NCI-H1105 treated with DMSO at 0.1 percent for 48 hours (cell line): ENCODE data around the gene UBAP1L.
"Not testable (repeated sequence)": the region's sequence is repeated elsewhere in the genome, so short reads cannot be mapped to it uniquely, and the experiment has no call there.

Source experiments
- DNase-seq: peaks from one replicate; lab custom pipeline; 2025; lab: John Stamatoyannopoulos, UW

Gene UBAP1L

GRCh38 chr15:65083262-65083701, 31.7 kb downstream of the UBAP1L start:
- no peak for DNase-seq

- DNase-seq, result no peak
Measured at GRCh38 chr15:65082303-65082953, 32.6 kb downstream of the UBAP1L start.

GRCh38 chr15:65081758-65082157, 33.2 kb downstream of the UBAP1L start:
- DNase-seq, result no peak

GRCh38 chr15:65081270-65081669, 33.7 kb downstream of the UBAP1L start:
- no peak for DNase-seq

- no peak for DNase-seq
Measured at GRCh38 chr15:65079580-65079979, 35.4 kb downstream of the UBAP1L start.

- DNase-seq, result no peak
Measured at GRCh38 chr15:65077981-65078352, 37.0 kb downstream of the UBAP1L start.

- no peak for DNase-seq
Measured at GRCh38 chr15:65077291-65077980, 37.6 kb downstream of the UBAP1L start.

- DNase-seq, result no peak
Measured at GRCh38 chr15:65076486-65077290, 38.3 kb downstream of the UBAP1L start, which contains the start of gene KBTBD13. KBTBD13 (plus strand) TSS chr15:65076746; CDS start chr15:65076816, 70 bp downstream.

GRCh38 chr15:65075607-65076395, 39.2 kb downstream of the UBAP1L start:
- DNase-seq, result not testable (repeated sequence)

GRCh38 chr15:65074946-65075345, 40.1 kb downstream of the UBAP1L start:
- DNase-seq, result not testable (repeated sequence)

- DNase-seq, result no peak
Measured at GRCh38 chr15:65072617-65073016, 42.4 kb downstream of the UBAP1L start.

GRCh38 chr15:65072027-65072426, 43.0 kb downstream of the UBAP1L start:
- no peak for DNase-seq

GRCh38 chr15:65071381-65071811, 43.6 kb downstream of the UBAP1L start:
- no peak for DNase-seq

GRCh38 chr15:65069779-65070546, 45.0 kb downstream of the UBAP1L start:
- DNase-seq, result no peak

GRCh38 chr15:65069179-65069578, 45.8 kb downstream of the UBAP1L start:
- no peak for DNase-seq

- no peak for DNase-seq
Measured at GRCh38 chr15:65068403-65068788, 46.6 kb downstream of the UBAP1L start.

- no peak for DNase-seq
Measured at GRCh38 chr15:65067645-65068402, 47.2 kb downstream of the UBAP1L start, which contains the start of gene RASL12. RASL12 (minus strand) TSS chr15:65067991; CDS start chr15:65067835, 156 bp downstream.

GRCh38 chr15:65067317-65067644, 47.7 kb downstream of the UBAP1L start:
- no peak for DNase-seq

- DNase-seq, result no peak
Measured at GRCh38 chr15:65066635-65067316, 48.2 kb downstream of the UBAP1L start.
